Activated naive CD4-positive, alpha-beta T cell treated with anti-CD3 and anti-CD28 coated beads for 36 hours (primary cell): Measurements from ENCODE around the gene RFFL. TPM values are rescaled to one million over a fixed set of nuclear protein-coding genes. Genes with fewer than 3 reads are reported as not detected.
"Not testable (repeated sequence)": the region's sequence is repeated elsewhere in the genome, so short reads cannot be mapped to it uniquely, and the experiment has no call there.

Source experiments
- CTCF ChIA-PET: fragments of 350-600 bp; sonication (Branson Sonifier 250); formaldehyde crosslinking; loops from one replicate; lab custom pipeline; 2021; ENCODE audit warnings: antibody characterized with exemption; lab: Charles Lee
- DNase-seq: peaks from one replicate; pipeline ENCODE4 v3.0.0-alpha.2; 2020
- H3K27ac Mint-ChIP-seq: one replicate; pipeline ENCODE4 v1.8.0; 2021; ENCODE audit warnings: mild to moderate bottlenecking, mixed read lengths
- H3K27me3 Mint-ChIP-seq: one replicate; pipeline ENCODE4 v1.8.0; 2021; ENCODE audit warnings: low read depth, mixed read lengths
- H3K36me3 Mint-ChIP-seq: one replicate; pipeline ENCODE4 v1.8.0; 2021; ENCODE audit warnings: low read depth, mixed read lengths
- H3K4me1 Mint-ChIP-seq: one replicate; pipeline ENCODE4 v1.8.0; 2021; ENCODE audit warnings: low read depth, mixed read lengths
- H3K4me3 Mint-ChIP-seq: one replicate; pipeline ENCODE4 v1.8.0; 2021; ENCODE audit warnings: mild to moderate bottlenecking, moderate library complexity, mixed read lengths
- H3K9me3 Mint-ChIP-seq: one replicate; pipeline ENCODE4 v1.8.0; 2021; ENCODE audit warnings: mixed read lengths
- intact Hi-C: fragments of 100-400 bp; cut with micrococcal nuclease; formaldehyde crosslinking; loops from one replicate; pipeline ENCODE4 v1.15.1; 2023
- total RNA-seq, 2 experiments: library from RNA; stranded (reverse); gene quantifications; one replicate each; pipeline ENCODE4 v1.2.3, GENCODE V29; 2021

Gene RFFL
- total RNA-seq = 10 to 100 TPM; 17.8 to 18.2 TPM

GRCh38 chr17:35063514-35064223, at the start of gene RFFL:
TSS of gene RFFL (minus strand) at chr17:35063707. CDS start at chr17:35026553, 37,154 bp downstream.
- peaks cover 16% of the 10 kb centered on the region for H3K36me3 Mint-ChIP-seq
- peak within 1 kb of the TSS; percentile 65 for H3K27ac Mint-ChIP-seq
- intact Hi-C loops = loop anchor here (1.0 kb wide), 9 partner anchors 10 to 474 kb away; partner anchors contain the start of genes SLFN12L and SLFN5
- no peaks in the 10 kb centered on the region for H3K9me3 Mint-ChIP-seq
- DNase-seq = peak; percentile 97
- H3K4me3 Mint-ChIP-seq = peak within 1 kb of the TSS; percentile 23
- peaks cover 57% of the 10 kb centered on the region for H3K4me1 Mint-ChIP-seq
- H3K27me3 Mint-ChIP-seq = no peaks in the 10 kb centered on the region
- CTCF ChIA-PET = interaction anchor here (0.6 to 2.6 kb wide), 13 partner anchors 9 to 227 kb away, joined by 3 to 16 read pairs (median 5); no protein-coding TSS in a partner anchor

- H3K27ac Mint-ChIP-seq, DNase-seq, intact Hi-C loops, H3K4me3 Mint-ChIP-seq, H3K27me3 Mint-ChIP-seq, H3K9me3 Mint-ChIP-seq, H3K4me1 Mint-ChIP-seq: not testable (repeated sequence)
- CTCF ChIA-PET = interaction anchor here (1.3 to 1.7 kb wide), 2 partner anchors 8 to 21 kb away, joined by 3 to 4 read pairs; no protein-coding TSS in a partner anchor
- H3K36me3 Mint-ChIP-seq = peaks cover 24% of the 10 kb centered on the region
These were observed 47.3 kb upstream of the RFFL start for GRCh38 chr17:35110791-35111190.

- no peaks in the 10 kb centered on the region for H3K9me3 Mint-ChIP-seq
- intact Hi-C loops = no loop called here
- no peak for DNase-seq
- no peak overlapping the region for H3K27ac Mint-ChIP-seq
- peaks cover 2% of the 10 kb centered on the region for H3K4me1 Mint-ChIP-seq
- no peaks in the 10 kb centered on the region for H3K27me3 Mint-ChIP-seq
- H3K4me3 Mint-ChIP-seq = no peak overlapping the region
- peaks cover 42% of the 10 kb centered on the region for H3K36me3 Mint-ChIP-seq
- CTCF ChIA-PET = interaction anchor here (0.5 to 1.4 kb wide), 3 partner anchors 14 to 121 kb away, joined by 3 to 5 read pairs (median 4); no protein-coding TSS in a partner anchor
These were observed 41.4 kb upstream of the RFFL start for GRCh38 chr17:35104844-35105450.

GRCh38 chr17:35103271-35103670, 39.8 kb upstream of the RFFL start:
- DNase-seq = no peak
- H3K9me3 Mint-ChIP-seq = no peaks in the 10 kb centered on the region
- no peak overlapping the region for H3K4me3 Mint-ChIP-seq
- H3K4me1 Mint-ChIP-seq = peaks cover 2% of the 10 kb centered on the region
- CTCF ChIA-PET = interaction anchor here (1.1 to 1.3 kb wide), 2 partner anchors 8 to 13 kb away, joined by 3 to 9 read pairs; no protein-coding TSS in a partner anchor
- H3K27ac Mint-ChIP-seq = no peak overlapping the region
- no peaks in the 10 kb centered on the region for H3K27me3 Mint-ChIP-seq
- peaks cover 49% of the 10 kb centered on the region for H3K36me3 Mint-ChIP-seq
- intact Hi-C loops = no loop called here

GRCh38 chr17:35101725-35102124, 38.2 kb upstream of the RFFL start:
- CTCF ChIA-PET = interaction anchor here (1.8 kb wide), 1 partner anchor 12 kb away, joined by 6 read pairs; no protein-coding TSS in a partner anchor
- no peak for DNase-seq
- no peaks in the 10 kb centered on the region for H3K9me3 Mint-ChIP-seq
- no peak overlapping the region for H3K4me3 Mint-ChIP-seq
- peaks cover 47% of the 10 kb centered on the region for H3K36me3 Mint-ChIP-seq
- H3K4me1 Mint-ChIP-seq = peaks cover 4% of the 10 kb centered on the region
- no peaks in the 10 kb centered on the region for H3K27me3 Mint-ChIP-seq
- intact Hi-C loops = no loop called here
- no peak overlapping the region for H3K27ac Mint-ChIP-seq

GRCh38 chr17:35101036-35101435, 37.5 kb upstream of the RFFL start:
- Mint-ChIP-seq H3K4me3 (no peak overlapping the region), H3K9me3 (no peaks in the 10 kb centered on the region), H3K27ac (no peak overlapping the region), H3K4me1 (peaks cover 4% of the 10 kb centered on the region), H3K27me3 (no peaks in the 10 kb centered on the region), H3K36me3 (peaks cover 40% of the 10 kb centered on the region)
- DNase-seq = no peak
- intact Hi-C loops = no loop called here
- CTCF ChIA-PET = interaction anchor here (1.8 kb wide), 1 partner anchor 11 kb away, joined by 6 read pairs; no protein-coding TSS in a partner anchor

- Mint-ChIP-seq H3K27ac (no peak overlapping the region), H3K27me3 (no peaks in the 10 kb centered on the region), H3K9me3 (no peaks in the 10 kb centered on the region), H3K36me3 (peaks cover 31% of the 10 kb centered on the region), H3K4me1 (peaks cover 6% of the 10 kb centered on the region), H3K4me3 (no peak overlapping the region)
- no peak for DNase-seq
- intact Hi-C loops = no loop called here
- CTCF ChIA-PET = no interaction called here
These were observed 36.4 kb upstream of the RFFL start for GRCh38 chr17:35099908-35100307.

- no peak for DNase-seq
- intact Hi-C loops = no loop called here
- no peaks in the 10 kb centered on the region for H3K27me3 Mint-ChIP-seq
- H3K4me1 Mint-ChIP-seq = peaks cover 8% of the 10 kb centered on the region
- peaks cover 22% of the 10 kb centered on the region for H3K36me3 Mint-ChIP-seq
- CTCF ChIA-PET = interaction anchor here (1.2 kb wide), 1 partner anchor 21 kb away, joined by 3 read pairs; no protein-coding TSS in a partner anchor
- no peaks in the 10 kb centered on the region for H3K9me3 Mint-ChIP-seq
- H3K4me3 Mint-ChIP-seq = no peak overlapping the region
- H3K27ac Mint-ChIP-seq = no peak overlapping the region
These were observed 34.3 kb upstream of the RFFL start for GRCh38 chr17:35097776-35098175.

- Mint-ChIP-seq H3K4me3 (no peak overlapping the region), H3K27ac (no peak overlapping the region), H3K4me1 (peaks cover 10% of the 10 kb centered on the region), H3K9me3 (no peaks in the 10 kb centered on the region), H3K36me3 (peaks cover 15% of the 10 kb centered on the region), H3K27me3 (no peaks in the 10 kb centered on the region)
- intact Hi-C loops = no loop called here
- DNase-seq = no peak
- CTCF ChIA-PET = interaction anchor here (1.3 kb wide), 1 partner anchor 24 kb away, joined by 3 read pairs; no protein-coding TSS in a partner anchor
These were observed 32.2 kb upstream of the RFFL start for GRCh38 chr17:35095741-35096140.

- Mint-ChIP-seq H3K9me3 (no peaks in the 10 kb centered on the region), H3K27ac (no peak overlapping the region), H3K4me1 (peaks cover 16% of the 10 kb centered on the region), H3K27me3 (no peaks in the 10 kb centered on the region), H3K36me3 (peaks cover 13% of the 10 kb centered on the region), H3K4me3 (no peak overlapping the region)
- CTCF ChIA-PET = interaction anchor here (1.1 to 1.3 kb wide), 2 partner anchors 25 kb away, joined by 3 to 4 read pairs; no protein-coding TSS in a partner anchor
- DNase-seq = no peak
- intact Hi-C loops = no loop called here
These were observed 31.4 kb upstream of the RFFL start for GRCh38 chr17:35094902-35095301.

GRCh38 chr17:35090707-35091106, 27.2 kb upstream of the RFFL start:
- H3K27ac Mint-ChIP-seq, H3K36me3 Mint-ChIP-seq, intact Hi-C loops, H3K27me3 Mint-ChIP-seq, H3K4me3 Mint-ChIP-seq, DNase-seq, H3K9me3 Mint-ChIP-seq: not testable (repeated sequence)
- peaks cover 43% of the 10 kb centered on the region for H3K4me1 Mint-ChIP-seq
- CTCF ChIA-PET = interaction anchor here (1.4 to 2.3 kb wide), 8 partner anchors 12 to 111 kb away, joined by 4 to 20 read pairs (median 7); partner anchors contain the start of genes LIG3 and RFFL
